HG02970 (cell line): ENCODE results near the gene SMYD5.

Experiments
- ATAC-seq: cut with Tn5 transposase; IDR thresholded peaks from one replicate; pipeline ENCODE4 v1.9.1; 2021; ENCODE audit warnings: mild to moderate bottlenecking, moderate library complexity, moderate number of reproducible peaks; ENCODE audit not compliant: unreplicated experiment, low FRiP score

SMYD5 gene

DNA sequence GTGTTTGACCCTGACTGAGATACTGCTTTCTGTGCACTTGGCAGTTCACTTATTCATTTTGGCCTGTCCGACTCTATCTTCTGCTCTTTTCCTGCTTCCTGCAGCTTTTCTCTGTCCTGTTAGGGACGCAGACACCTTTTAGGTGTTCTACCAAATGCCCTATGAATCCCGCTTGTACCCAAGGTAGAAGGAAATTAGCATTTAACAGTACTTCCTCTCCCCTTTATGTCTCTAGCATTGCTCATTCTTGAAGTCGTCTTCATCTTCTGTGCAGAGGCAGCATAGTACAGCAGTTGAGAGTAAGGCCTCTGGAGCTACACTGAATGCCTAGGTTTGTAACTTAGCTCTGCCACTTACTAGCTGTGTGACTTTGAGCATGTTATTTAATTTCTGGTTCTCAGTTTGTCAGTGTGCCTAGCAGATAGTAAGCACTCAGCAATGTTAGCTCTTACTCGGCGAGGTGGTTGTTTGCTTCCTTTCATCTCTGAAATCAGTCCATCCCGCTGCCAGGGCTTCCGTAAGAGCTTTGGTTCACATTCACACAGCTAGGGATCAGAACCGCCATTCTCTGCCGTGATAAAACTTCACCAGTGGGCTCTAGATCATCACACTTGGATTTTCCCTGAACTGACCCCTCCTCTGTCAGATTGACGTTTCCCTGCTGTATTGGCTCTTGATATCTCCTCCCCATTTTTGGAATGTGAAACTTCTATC, 21.4 kb downstream of the SMYD5 start:
- ATAC-seq = no peak

DNA sequence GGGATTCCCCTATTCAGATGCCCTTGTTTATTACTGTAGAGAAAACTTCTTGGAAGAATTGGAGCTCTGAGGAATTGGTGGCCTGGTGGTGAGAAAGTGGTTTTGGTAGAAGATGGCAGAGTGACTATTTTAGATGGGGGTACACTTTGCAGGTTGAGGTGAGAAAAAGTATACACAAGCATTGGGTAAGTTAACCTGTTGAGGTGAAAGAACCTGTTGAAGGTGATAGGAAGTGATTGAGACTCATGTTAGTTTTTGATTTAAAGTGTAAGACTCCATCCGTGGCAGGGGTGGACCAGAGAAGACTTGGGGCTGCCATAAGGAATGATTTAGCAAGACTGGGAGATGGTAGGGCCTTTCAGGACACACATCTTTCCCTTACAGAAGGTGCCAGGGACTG, 23.1 kb downstream of the SMYD5 start:
- ATAC-seq = no peak

- no peak for ATAC-seq
These were observed 24.1 kb downstream of the SMYD5 start for GRCh38 chr2:73238149-73238548.

DNA sequence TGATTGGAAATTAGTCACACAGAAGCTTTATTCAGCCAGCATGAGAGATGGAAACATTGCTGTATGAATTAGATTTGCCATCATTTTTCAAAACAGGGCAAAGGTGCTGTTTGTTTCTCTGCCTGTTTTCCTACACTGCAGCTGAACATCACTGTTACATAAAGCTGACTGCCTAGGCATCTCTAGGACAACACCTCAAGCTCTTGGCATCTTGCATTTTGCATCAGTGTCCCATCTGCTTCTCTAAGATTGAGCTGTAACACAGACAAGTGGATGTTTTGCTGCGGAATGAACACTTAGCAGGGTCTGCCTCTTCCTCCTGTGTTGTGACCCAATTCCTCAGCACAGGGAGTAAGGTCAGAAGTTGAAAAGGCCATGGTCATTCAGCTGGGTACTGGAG, 24.9 kb downstream of the SMYD5 start:
- ATAC-seq = no peak

DNA sequence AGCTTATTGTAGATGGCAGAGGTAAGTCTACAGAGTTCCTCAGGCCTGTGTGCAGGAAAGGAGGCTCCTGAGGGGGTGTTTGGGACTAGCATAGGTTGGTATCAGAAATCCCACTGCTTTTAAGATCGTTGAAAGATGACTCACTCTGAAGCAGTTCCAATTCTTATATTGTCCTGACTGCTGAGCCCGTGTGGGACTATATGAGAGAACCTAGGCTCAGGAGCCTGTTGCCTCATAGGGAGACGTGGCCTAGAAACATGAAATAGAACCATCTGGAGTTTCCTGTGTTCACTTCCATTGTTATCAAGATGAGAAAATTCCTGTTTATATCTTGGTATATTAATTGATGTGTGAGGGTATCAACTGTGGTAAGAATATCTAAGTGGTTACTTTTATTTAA, 25.7 kb downstream of the SMYD5 start:
- ATAC-seq = no peak

- no peak for ATAC-seq
These were observed 30.0 kb downstream of the SMYD5 start for GRCh38 chr2:73243884-73244570.

GRCh38 chr2:73244580-73244979, 30.5 kb downstream of the SMYD5 start:
- no peak for ATAC-seq

GRCh38 chr2:73246850-73247249, 32.8 kb downstream of the SMYD5 start:
- ATAC-seq = no peak

GRCh38 chr2:73249636-73250035, 35.6 kb downstream of the SMYD5 start:
- no peak for ATAC-seq

GRCh38 chr2:73250872-73251846, 37.1 kb downstream of the SMYD5 start:
- no peak for ATAC-seq

GRCh38 chr2:73252238-73253027, 38.4 kb downstream of the SMYD5 start:
- ATAC-seq = no peak

- no peak for ATAC-seq
These were observed 39.4 kb downstream of the SMYD5 start for GRCh38 chr2:73253400-73253799.

DNA sequence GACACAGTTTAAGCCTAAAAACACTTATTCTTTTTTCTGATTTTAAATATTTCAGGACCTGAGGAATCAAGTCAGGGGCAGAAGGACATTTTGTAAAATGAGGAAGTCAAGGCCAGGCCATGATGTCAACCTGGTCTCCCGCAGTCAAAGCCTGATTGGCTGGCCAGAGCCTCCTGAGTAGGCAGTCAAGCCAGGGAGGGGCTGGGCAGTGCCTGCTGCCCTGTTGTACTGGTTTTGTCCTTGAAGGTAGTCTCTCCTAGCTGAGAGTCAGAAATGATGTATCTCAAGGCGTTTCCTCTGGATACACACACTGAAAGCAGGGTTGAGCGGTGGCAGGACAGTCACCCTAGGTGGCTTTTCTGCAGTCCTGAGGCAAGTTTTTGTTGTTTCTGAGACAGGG, 39.9 kb downstream of the SMYD5 start:
- no peak for ATAC-seq

GRCh38 chr2:73254343-73255006, 40.4 kb downstream of the SMYD5 start:
- ATAC-seq = no peak

DNA sequence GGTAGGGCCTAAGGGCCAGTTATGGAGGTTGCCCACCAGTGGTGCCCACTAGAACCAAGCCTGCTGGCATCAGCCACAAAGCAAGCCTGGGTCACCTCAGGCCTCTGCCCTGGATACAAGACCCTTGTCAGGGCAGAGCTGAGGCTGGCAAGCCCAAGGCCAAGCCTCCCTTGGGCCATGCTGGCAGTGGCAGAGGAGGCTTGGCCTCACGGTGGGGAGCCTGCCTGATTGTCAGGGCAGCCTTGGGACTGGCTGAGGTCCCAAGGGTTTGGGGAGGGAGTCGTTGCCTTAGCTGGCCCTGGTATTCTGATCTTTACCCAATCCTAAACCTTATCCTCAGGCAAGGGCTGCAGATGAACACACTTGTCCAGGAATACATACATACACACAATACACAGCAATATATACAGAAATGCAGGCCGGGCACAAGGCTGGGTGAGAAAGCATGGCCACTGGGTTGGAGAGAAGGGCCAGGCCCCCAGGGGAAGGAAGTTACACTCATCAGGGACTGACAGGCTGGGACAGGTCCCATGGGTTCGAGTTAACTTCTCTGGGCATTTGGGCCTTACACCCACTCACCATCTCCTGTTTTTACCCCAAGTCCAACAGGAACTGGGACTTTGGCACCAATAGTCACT, 41.1 kb downstream of the SMYD5 start:
- ATAC-seq = no peak

GRCh38 chr2:73255907-73256617, 42.0 kb downstream of the SMYD5 start:
- ATAC-seq = no peak

GRCh38 chr2:73256618-73256922, 42.5 kb downstream of the SMYD5 start:
- ATAC-seq = no peak

- ATAC-seq = no peak
These were observed 43.0 kb downstream of the SMYD5 start for GRCh38 chr2:73257021-73257420.
